HG03095 (cell line): ENCODE results near the gene ALPK1.
"Not testable (repeated sequence)": the region's sequence is repeated elsewhere in the genome, so short reads cannot be mapped to it uniquely, and the experiment has no call there.

Experiments
- ATAC-seq: cut with Tn5 transposase; IDR thresholded peaks from one replicate; pipeline ENCODE4 v1.9.1; 2021; ENCODE audit warnings: moderate library complexity; ENCODE audit not compliant: unreplicated experiment

The ALPK1 gene

DNA sequence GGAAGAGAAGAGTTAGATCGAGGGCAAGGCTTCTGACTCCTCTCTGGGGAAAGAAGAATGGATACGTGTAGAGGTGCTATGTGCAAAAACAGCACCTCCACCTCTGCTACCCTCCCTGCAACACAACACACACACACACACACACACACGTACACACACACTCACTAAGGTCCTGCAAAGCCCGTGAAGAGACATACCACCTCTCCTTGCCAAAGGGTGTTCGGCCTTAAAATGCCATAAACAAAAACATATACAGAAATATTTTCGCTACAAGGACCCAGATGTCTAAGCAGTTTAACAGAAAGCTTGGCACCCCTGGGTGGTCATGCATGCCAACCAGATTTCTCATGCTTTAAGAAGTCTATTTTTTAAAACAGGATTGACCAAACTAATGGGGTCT, 13.0 kb upstream of the ALPK1 start:
- ATAC-seq: no peak

- no peak for ATAC-seq
Observed at GRCh38 chr4:112284662-112285411, 12.3 kb upstream of the ALPK1 start.

DNA sequence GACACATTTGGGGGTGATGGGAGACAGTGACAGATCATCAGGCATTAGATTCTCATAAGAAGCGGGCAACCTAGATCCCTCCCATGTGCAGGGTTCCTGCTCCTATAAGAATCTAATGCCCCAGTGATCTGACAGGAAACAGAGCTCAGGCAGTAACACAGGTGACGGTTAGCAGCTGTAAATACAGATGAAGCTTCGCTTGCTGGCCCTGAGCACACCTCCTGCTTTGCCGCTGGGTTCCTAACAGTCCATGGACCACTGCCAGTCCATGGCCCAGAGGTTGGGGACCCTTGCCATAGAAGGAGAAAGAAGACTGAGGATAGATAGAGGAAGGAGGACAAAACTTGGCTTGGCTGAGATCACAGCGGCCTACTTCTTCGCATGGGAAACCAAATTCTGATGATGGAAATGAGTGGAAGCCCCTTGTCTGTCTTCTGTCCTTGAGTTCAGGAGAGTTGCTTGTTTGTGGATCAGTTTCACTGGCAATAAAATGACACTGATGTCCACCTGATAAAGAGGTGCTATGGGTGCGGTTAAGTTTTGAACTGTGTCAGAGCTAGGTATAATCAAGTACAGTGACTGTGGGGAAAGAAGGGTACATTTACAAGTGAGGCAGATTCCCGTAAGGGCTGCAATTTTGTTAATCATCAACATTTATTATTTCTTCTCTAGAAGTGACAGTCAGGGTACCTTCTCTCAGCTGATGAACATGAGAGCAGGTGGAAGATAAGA, 9.7 kb upstream of the ALPK1 start:
- ATAC-seq: peak; percentile 32

- peak; percentile 24 for ATAC-seq
Observed at GRCh38 chr4:112288455-112288854, 8.7 kb upstream of the ALPK1 start.

DNA sequence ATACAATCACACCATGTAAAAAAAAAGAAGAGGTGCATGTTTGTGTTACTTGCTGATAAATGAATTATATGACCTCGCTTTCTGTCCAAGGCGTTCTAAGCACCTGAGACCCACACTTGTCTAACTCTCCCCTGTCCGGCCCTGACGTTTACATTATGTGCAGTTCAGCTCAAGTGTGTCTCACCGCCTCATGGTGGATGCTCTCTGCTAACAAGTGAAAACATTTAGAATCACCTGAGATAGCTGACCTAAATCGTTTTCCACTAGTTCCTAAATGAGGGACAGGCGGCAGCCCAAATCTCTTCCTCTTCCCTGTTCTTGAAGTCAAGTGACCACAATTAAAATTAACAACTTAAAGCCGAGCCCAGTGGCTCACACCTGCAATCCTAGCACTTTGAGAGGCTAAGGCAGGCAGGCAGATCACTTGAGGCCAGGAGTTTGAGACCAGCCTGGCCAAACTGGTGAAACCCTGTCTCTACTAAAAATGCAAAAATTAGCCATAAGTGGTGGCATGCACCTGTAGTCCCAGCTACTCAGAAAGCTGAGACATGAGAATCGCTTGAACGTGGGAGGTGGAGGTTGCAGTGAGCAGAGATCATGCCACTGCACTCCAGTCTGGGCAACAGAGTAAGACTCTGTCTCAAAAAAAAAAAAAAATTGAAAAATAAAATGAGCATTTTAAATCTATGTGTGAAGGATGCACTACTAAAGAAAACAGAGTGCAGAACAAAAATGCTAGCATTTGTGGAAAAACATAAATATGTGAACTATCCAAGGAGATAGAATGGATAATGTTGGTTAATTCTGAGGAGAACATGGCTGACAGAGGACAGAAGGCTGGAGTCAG, 7.5 kb upstream of the ALPK1 start:
- ATAC-seq: no peak

DNA sequence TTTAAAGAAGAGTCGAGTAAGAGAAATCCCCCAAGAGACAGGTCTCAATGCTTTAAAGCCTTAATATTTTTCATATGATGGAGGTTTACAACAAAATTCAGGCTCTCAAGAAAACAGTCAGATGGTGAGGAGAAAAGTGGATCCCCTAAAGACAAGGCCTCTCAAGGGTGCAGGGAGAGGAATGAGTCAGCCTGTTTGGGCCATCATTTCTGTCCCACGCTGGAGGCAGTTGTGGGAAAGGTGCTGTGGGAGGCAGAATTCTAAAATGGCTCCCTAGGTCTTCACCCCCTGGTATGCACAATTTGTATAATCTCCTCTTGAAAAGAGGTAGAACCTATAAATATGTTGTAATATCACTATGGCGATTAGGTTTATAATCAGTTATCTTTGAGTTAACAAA, 6.8 kb upstream of the ALPK1 start:
- ATAC-seq: no peak

- ATAC-seq: no peak
Observed at GRCh38 chr4:112299721-112300120, 2.6 kb downstream of the ALPK1 start.

DNA sequence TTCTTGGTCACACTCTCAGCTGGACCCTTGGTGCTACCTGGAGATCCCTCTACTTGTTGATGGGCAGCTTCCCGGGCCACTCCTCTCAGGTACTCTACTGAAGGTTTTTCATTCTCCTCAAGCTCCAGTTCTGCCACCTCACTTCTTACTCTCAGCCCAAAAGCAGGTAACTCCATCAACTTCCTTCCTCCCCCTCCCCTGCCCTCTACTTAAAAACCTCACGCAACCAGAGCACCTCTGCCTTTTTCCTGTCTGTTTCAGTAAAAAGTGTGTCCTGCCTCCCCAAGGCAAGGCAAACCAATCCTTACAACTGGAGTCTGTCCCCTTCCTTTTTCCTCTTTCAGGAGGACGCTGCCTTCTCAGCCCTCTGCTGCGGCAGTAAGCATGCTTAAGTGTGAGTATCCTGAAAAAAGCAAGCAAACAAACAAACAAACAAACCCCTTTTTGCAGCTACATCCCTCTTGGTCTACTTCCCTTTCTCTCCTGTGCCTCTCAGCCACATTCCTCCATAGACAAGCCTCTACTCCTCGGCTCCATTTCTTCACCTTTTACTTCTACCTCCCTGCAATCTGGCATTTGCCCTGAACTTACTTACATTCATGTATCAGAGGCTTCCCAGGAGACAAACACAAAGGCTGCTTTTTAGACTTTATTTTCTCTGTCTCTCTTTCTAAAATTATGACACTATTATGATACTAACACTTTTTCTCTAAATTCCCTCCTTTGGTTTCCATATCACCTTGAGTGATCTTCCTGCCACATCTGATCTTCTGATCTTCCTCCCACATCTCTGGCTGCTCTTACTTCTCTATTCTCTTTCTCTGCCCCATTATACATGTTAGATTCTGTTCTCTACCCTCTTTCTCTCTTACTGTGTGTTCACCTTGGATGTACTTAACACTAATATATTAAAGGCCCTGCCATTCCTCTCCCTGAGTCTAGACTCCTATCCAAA, 5.4 kb downstream of the ALPK1 start:
- no peak for ATAC-seq

GRCh38 chr4:112305477-112305876, 8.3 kb downstream of the ALPK1 start:
- ATAC-seq: not testable (repeated sequence)

GRCh38 chr4:112309263-112309791, 12.2 kb downstream of the ALPK1 start:
- ATAC-seq: not testable (repeated sequence)

GRCh38 chr4:112311516-112311915, 14.3 kb downstream of the ALPK1 start:
- ATAC-seq: no peak

GRCh38 chr4:112312610-112313239, 15.6 kb downstream of the ALPK1 start:
- ATAC-seq: peak; percentile 94

GRCh38 chr4:112315446-112315845, 18.3 kb downstream of the ALPK1 start:
- ATAC-seq: no peak

GRCh38 chr4:112316360-112316759, 19.2 kb downstream of the ALPK1 start:
- ATAC-seq: no peak

DNA sequence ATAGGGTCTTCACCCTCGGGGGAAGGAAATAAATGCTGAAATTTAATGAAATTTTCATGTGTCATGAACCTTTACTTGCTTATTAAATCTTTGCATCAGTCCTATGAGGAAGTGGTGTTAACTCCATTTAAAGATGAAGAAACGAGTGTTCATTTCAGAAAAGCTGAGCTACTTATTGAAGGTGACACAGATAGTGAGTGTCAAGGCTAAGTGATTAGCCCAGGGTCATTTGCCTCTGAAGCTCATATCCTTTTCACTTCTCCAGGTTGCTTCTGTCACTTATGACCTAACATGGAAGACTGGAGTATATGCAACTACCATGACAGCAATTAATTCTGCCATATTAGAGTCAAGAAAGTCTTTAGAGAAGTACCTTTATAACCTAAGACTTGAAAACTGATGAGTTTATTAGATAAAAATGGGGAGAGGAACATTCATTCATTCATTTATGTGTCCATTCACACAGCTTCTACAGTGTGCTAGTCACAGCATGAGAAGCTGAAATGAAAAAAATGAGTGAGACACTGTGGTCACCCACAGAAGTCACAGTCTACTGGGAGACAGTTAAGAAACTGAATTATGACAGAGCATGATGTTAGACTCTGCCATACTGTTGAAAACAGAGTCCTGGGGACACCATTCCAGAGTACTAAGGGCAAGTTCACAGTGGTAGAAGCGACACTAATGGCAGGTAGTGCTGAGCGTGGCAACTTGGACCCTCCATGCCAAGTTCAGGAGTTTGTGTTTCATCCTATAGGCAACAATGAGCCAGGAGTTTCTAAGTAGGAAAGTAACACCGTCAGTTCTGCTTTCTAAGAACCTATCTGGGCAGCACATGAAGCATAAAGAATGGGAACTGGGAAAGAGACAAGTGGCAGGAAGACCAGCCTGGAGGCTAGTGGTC, 21.3 kb downstream of the ALPK1 start:
- ATAC-seq: peak; percentile 94

GRCh38 chr4:112321776-112322684, 24.9 kb downstream of the ALPK1 start:
- ATAC-seq: no peak

- no peak for ATAC-seq
Observed at GRCh38 chr4:112322866-112323265, 25.7 kb downstream of the ALPK1 start.

- no peak for ATAC-seq
Observed at GRCh38 chr4:112325530-112325929, 28.4 kb downstream of the ALPK1 start.
